ENCODE measurements around the gene SMIM8.

GRCh38 chr6:87341158-87341557 is 18.8 kb downstream of the SMIM8 start:
- TF ChIP-seq EP300 (IDR thresholded peaks at IDR 0.05) (no peak), CTCF (IDR thresholded peaks at IDR 0.05) (no peak), POLR2A (IDR thresholded peaks at IDR 0.05) (no peak)

All from sigmoid colon (tissue), 4 donors.